BLaER1 treated with 17β-estradiol and CSF1 and Interleukin-3, amounts not matched to agents 10 nM and 100 nM (cell line): ENCODE data around the gene STK32B.

Source experiments
- H3K27ac ChIP-seq, 11 experiments: shearing (Covaris generic); formaldehyde crosslinking; 2 replicates each; pipeline ENCODE4 v1.8.1; 2022
- H3K27me3 ChIP-seq, 11 experiments: shearing (Covaris generic); formaldehyde crosslinking; 2 replicates each; pipeline ENCODE4 v1.8.1; 2022
- H3K36me3 ChIP-seq, 11 experiments: shearing (Covaris generic); formaldehyde crosslinking; 2 replicates each; pipeline ENCODE4 v1.8.1; 2022
- H3K4me1 ChIP-seq, 10 experiments: shearing (Covaris generic); formaldehyde crosslinking; 2 replicates each; pipeline ENCODE4 v1.8.1; 2022
- H3K4me2 ChIP-seq, 11 experiments: shearing (Covaris generic); formaldehyde crosslinking; 2 replicates each; pipeline ENCODE4 v1.8.1; 2022
- H3K4me3 ChIP-seq, 10 experiments: shearing (Covaris generic); formaldehyde crosslinking; 2 replicates each; pipeline ENCODE4 v1.8.1; 2022
- H3K9ac ChIP-seq, 11 experiments: shearing (Covaris generic); formaldehyde crosslinking; 2 replicates each; pipeline ENCODE4 v1.8.1; 2022
- H3K9me3 ChIP-seq, 11 experiments: shearing (Covaris generic); formaldehyde crosslinking; replicated peaks in 1 of 11; 2 replicates each; pipeline ENCODE4 v1.8.1; 2022
- H4K20me1 ChIP-seq, 11 experiments: shearing (Covaris generic); formaldehyde crosslinking; 2 replicates each; pipeline ENCODE4 v1.8.1; 2022
- Cebpa-rat ChIP-seq, 11 experiments: shearing (Covaris generic); IDR thresholded peaks; 2 replicates each; pipeline ENCODE4 v1.8.1; 2022

STK32B gene

GRCh38 chr4:5184606-5185005, 133.3 kb downstream of the STK32B start:
- H4K20me1 ChIP-seq: no peaks in the 10 kb centered on the region
- H3K27ac ChIP-seq: no peak overlapping the region
- peaks cover 4 to 51% (median 37%) of the 10 kb centered on the region in 10 experiments; a peak in 18 of 20 replicates for H3K4me1 ChIP-seq
- no peak for TF ChIP-seq Cebpa-rat (IDR thresholded peaks at IDR 0.05)
- H3K27me3 ChIP-seq: no peaks in the 10 kb centered on the region
- no peak overlapping the region for H3K9ac ChIP-seq
- H3K9me3 ChIP-seq: 0 out of 22 replicates have a peak, but pooled peaks cover 0 to 6% (median 0%) of the 10 kb centered on the region in 11 experiments
- no peaks in the 10 kb centered on the region for H3K36me3 ChIP-seq
- no peak overlapping the region for H3K4me3 ChIP-seq
- H3K4me2 ChIP-seq: peak overlapping the region in 2 of 11 experiments; percentile 76 to 78; a peak in 2 of 22 replicates

GRCh38 chr4:5185551-5185950, 134.3 kb downstream of the STK32B start:
- Histone ChIP-seq H3K27me3 (no peaks in the 10 kb centered on the region), H3K4me2 (peak overlapping the region in 9 of 11 experiments; percentile 36 to 82 (median 75); a peak in 17 of 22 replicates), H3K4me1 (peaks cover 4 to 51% (median 37%) of the 10 kb centered on the region in 10 experiments; a peak in 18 of 20 replicates), H3K9ac (peak overlapping the region in 1 of 11 experiments; percentile 12; a peak in 1 of 22 replicates), H4K20me1 (no peaks in the 10 kb centered on the region), H3K9me3 (0 out of 22 replicates have a peak, but pooled peaks cover 0 to 8% (median 0%) of the 10 kb centered on the region in 11 experiments), H3K36me3 (no peaks in the 10 kb centered on the region), H3K4me3 (no peak overlapping the region), H3K27ac (peak overlapping the region in 4 of 11 experiments; percentile 36 to 72 (median 65); a peak in 6 of 22 replicates)
- TF ChIP-seq Cebpa-rat (IDR thresholded peaks at IDR 0.05): no peak

- H3K9me3 ChIP-seq: 0 out of 22 replicates have a peak, but pooled peaks cover 0 to 8% (median 0%) of the 10 kb centered on the region in 11 experiments
- peaks cover 4 to 51% (median 37%) of the 10 kb centered on the region in 10 experiments; a peak in 18 of 20 replicates for H3K4me1 ChIP-seq
- no peaks in the 10 kb centered on the region for H4K20me1 ChIP-seq
- H3K36me3 ChIP-seq: no peaks in the 10 kb centered on the region
- no peak for TF ChIP-seq Cebpa-rat (IDR thresholded peaks at IDR 0.05)
- H3K9ac ChIP-seq: peak overlapping the region in 3 of 11 experiments; percentile 4 to 37 (median 12); a peak in 1 of 22 replicates
- no peaks in the 10 kb centered on the region for H3K27me3 ChIP-seq
- peak overlapping the region; percentile 6 to 82 (median 75); a peak in 20 of 22 replicates for H3K4me2 ChIP-seq
- peak overlapping the region in 1 of 10 experiments; percentile 11; a peak in 1 of 20 replicates for H3K4me3 ChIP-seq
- peak overlapping the region in 8 of 11 experiments; percentile 3 to 72 (median 32); a peak in 9 of 22 replicates for H3K27ac ChIP-seq
These were observed 135.2 kb downstream of the STK32B start for GRCh38 chr4:5186271-5187064.

- Histone ChIP-seq H3K4me1 (peaks cover 4 to 51% (median 37%) of the 10 kb centered on the region in 10 experiments; a peak in 18 of 20 replicates), H3K4me3 (no peak overlapping the region), H3K9me3 (0 out of 22 replicates have a peak, but pooled peaks cover 0 to 8% (median 0%) of the 10 kb centered on the region in 11 experiments), H4K20me1 (no peaks in the 10 kb centered on the region), H3K36me3 (no peaks in the 10 kb centered on the region), H3K27ac (no peak overlapping the region), H3K9ac (no peak overlapping the region), H3K4me2 (peak overlapping the region in 7 of 11 experiments; percentile 15 to 76 (median 32); a peak in 8 of 22 replicates), H3K27me3 (no peaks in the 10 kb centered on the region)
- TF ChIP-seq Cebpa-rat (IDR thresholded peaks at IDR 0.05): no peak
These were observed 136.8 kb downstream of the STK32B start for GRCh38 chr4:5188130-5188529.

- no peaks in the 10 kb centered on the region for H4K20me1 ChIP-seq
- H3K9ac ChIP-seq: no peak overlapping the region
- no peak for TF ChIP-seq Cebpa-rat (IDR thresholded peaks at IDR 0.05)
- H3K9me3 ChIP-seq: 0 out of 22 replicates have a peak, but pooled peaks cover 0 to 8% (median 0%) of the 10 kb centered on the region in 11 experiments
- no peak overlapping the region for H3K4me3 ChIP-seq
- H3K4me1 ChIP-seq: peaks cover 2 to 17% (median 16%) of the 10 kb centered on the region in 10 experiments; a peak in 18 of 20 replicates
- H3K27ac ChIP-seq: no peak overlapping the region
- H3K36me3 ChIP-seq: no peaks in the 10 kb centered on the region
- no peak overlapping the region for H3K4me2 ChIP-seq
- no peaks in the 10 kb centered on the region for H3K27me3 ChIP-seq
These were observed 140.6 kb downstream of the STK32B start for GRCh38 chr4:5191831-5192230.

GRCh38 chr4:5192271-5192670, 141.0 kb downstream of the STK32B start:
- Histone ChIP-seq H3K4me2 (no peak overlapping the region), H3K27me3 (no peaks in the 10 kb centered on the region), H3K36me3 (no peaks in the 10 kb centered on the region), H3K4me1 (peaks cover 0 to 13% (median 11%) of the 10 kb centered on the region in 10 experiments; a peak in 15 of 20 replicates), H3K27ac (no peak overlapping the region), H3K9me3 (0 out of 22 replicates have a peak, but pooled peaks cover 0 to 8% (median 0%) of the 10 kb centered on the region in 11 experiments), H3K9ac (no peak overlapping the region), H3K4me3 (no peak overlapping the region), H4K20me1 (no peaks in the 10 kb centered on the region)
- TF ChIP-seq Cebpa-rat (IDR thresholded peaks at IDR 0.05): no peak

- H3K4me3 ChIP-seq: no peak overlapping the region
- H4K20me1 ChIP-seq: no peaks in the 10 kb centered on the region
- H3K4me2 ChIP-seq: no peak overlapping the region
- no peak overlapping the region for H3K27ac ChIP-seq
- H3K36me3 ChIP-seq: no peaks in the 10 kb centered on the region
- H3K9ac ChIP-seq: no peak overlapping the region
- H3K27me3 ChIP-seq: no peaks in the 10 kb centered on the region
- no peak for TF ChIP-seq Cebpa-rat (IDR thresholded peaks at IDR 0.05)
- H3K4me1 ChIP-seq: peaks cover 0 to 9% (median 8%) of the 10 kb centered on the region in 10 experiments; a peak in 12 of 20 replicates
- H3K9me3 ChIP-seq: 0 out of 22 replicates have a peak, but pooled peaks cover 0 to 8% (median 0%) of the 10 kb centered on the region in 11 experiments
These were observed 141.4 kb downstream of the STK32B start for GRCh38 chr4:5192678-5193077.

- no peak overlapping the region for H3K4me3 ChIP-seq
- peaks cover 0 to 14% (median 0%) of the 10 kb centered on the region in 11 experiments; a peak in 4 of 22 replicates for H3K36me3 ChIP-seq
- TF ChIP-seq Cebpa-rat (IDR thresholded peaks at IDR 0.05): no peak
- no peaks in the 10 kb centered on the region for H3K27me3 ChIP-seq
- no peaks in the 10 kb centered on the region for H4K20me1 ChIP-seq
- peaks cover 9 to 23% (median 20%) of the 10 kb centered on the region in 11 experiments for H3K9me3 ChIP-seq
- H3K4me2 ChIP-seq: no peak overlapping the region
- H3K4me1 ChIP-seq: no peaks in the 10 kb centered on the region
- no peak overlapping the region for H3K9ac ChIP-seq
- H3K27ac ChIP-seq: no peak overlapping the region
These were observed 147.6 kb downstream of the STK32B start for GRCh38 chr4:5198656-5199541.
